ENCODE data around the gene SOX8.

The SOX8 gene

GRCh38 chr16:1001096-1001495 is 19.5 kb downstream of the SOX8 start:
- TF ChIP-seq ZFX (IDR thresholded peaks at IDR 0.05; ENCODE audit: borderline replicate concordance) (no peak), CTCF (IDR thresholded peaks at IDR 0.05) (no peak)
- no peak overlapping the region for H3K27ac ChIP-seq

DNA sequence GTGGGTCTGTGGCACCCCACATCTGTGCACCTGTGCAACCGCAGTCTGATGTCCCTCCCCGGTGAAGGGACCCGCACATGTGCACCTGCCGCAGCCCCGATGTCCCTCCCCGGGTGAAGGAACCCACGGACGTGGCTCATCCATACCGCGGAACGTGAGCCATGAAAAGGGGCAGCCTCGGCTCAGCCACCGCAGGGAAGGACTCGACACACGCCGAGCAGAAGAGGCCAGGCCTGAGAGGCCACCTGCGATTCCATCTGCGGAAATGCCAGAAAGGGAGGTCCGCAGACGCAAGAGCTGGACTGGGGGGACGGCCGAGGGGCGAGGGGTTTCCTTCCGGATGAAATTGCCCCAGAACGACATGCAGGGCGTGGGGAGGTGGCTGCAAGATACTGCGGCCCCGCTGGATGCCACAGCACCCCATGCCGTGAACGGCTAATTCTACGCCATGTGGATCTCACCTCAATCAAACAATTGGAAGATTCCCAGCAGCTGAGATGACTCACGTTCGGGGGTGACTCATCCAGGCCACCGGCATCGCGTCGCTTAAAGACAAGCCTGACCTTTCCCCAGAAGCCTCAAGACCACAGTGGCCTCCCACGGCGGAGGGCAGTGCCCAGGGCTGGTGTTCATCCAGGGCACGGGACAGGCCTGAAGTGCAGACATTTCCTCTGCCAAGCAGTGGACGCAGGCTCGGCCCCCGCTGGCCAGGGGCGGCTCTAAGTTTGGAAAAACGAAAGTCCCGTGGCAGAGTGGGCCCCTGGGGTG is 21.0 kb downstream of the SOX8 start:
- TF ChIP-seq ZFX (IDR thresholded peaks at IDR 0.05; ENCODE audit: borderline replicate concordance) (no peak), CTCF (IDR thresholded peaks at IDR 0.05) (no peak)

DNA sequence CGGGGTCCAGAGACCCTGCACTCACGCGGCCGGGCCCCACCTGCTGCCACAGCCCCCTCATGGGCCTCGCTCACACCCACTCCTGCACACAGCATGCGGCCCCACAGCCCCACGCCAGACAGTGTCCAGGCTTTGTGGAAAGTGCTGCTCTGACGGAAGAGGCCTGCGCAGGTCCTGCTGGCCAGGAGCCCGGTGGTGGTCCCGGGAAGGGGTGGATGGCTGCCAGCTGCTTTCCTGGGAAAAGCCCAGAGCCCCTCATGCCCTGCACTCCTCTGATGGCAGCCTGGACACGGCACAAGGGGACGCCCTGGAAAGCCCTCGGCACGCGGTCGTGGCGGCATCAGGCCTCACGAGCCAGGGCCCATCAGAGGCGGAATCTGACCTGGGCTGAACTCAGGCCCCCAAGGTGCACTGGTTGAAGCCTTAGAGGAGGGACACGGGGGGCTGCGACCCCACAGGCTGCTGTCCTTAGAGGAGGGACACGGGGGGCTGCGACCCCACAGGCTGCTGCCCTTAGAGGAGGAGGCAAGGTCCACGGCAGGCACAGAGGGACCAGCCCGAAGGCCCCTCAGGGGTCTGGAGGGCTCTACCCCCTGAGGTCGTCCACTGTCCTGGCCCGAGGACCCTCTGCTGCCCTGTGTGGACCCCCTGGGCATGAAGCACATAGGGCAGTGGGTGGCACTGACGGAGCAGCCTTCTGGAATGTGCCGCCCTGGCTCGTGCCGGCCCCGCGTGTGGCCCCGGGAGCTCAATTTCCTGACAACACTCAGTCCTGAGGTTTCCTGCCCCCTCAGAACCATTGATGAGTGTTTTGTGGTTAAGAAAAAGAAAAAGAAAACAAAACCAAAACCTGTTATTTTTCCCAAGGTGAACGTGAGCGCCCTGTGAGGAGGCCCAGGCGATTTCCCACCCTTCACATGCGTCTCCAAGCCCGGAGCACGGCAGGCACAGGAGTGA is 22.1 kb downstream of the SOX8 start:
- TF ChIP-seq CTCF (IDR thresholded peaks at IDR 0.05), result no peak
- no peak for TF ChIP-seq ZFX (IDR thresholded peaks at IDR 0.05; ENCODE audit: borderline replicate concordance)

More for the DNA sequence above, 21.0 kb downstream of the SOX8 start:
- H3K27ac ChIP-seq, result no peak overlapping the region

DNA sequence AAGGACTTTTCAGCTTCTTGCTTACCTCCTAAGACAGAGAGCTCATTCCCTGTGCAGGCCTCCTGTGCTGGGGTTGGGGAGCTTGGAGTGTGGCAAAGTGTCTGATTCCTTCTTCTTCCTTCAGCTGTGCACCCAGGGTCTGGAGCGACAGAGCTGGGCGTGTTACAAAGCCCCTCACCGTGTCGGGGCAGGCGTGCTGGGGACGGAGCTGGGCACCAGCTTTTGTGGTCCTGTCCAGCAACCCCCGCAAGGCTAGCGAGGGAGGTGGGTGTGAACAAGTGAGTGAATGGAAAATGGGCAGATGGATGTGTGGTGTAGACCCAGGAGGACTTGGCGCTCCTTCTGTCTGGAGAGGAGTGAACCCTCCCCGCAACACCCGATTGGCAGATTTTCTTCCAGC is 23.7 kb downstream of the SOX8 start:
- TF ChIP-seq CTCF (IDR thresholded peaks at IDR 0.05), result no peak
- TF ChIP-seq ZFX (IDR thresholded peaks at IDR 0.05; ENCODE audit: borderline replicate concordance), result no peak

More for the DNA sequence above, 22.1 kb downstream of the SOX8 start:
- H3K27ac ChIP-seq, result no peak overlapping the region

GRCh38 chr16:1006781-1007180 is 25.2 kb downstream of the SOX8 start:
- TF ChIP-seq ZFX (IDR thresholded peaks at IDR 0.05; ENCODE audit: borderline replicate concordance) (no peak), CTCF (IDR thresholded peaks at IDR 0.05) (no peak)
- H3K27ac ChIP-seq, result no peak overlapping the region

More for the DNA sequence above, 23.7 kb downstream of the SOX8 start:
- no peak overlapping the region for H3K27ac ChIP-seq

DNA sequence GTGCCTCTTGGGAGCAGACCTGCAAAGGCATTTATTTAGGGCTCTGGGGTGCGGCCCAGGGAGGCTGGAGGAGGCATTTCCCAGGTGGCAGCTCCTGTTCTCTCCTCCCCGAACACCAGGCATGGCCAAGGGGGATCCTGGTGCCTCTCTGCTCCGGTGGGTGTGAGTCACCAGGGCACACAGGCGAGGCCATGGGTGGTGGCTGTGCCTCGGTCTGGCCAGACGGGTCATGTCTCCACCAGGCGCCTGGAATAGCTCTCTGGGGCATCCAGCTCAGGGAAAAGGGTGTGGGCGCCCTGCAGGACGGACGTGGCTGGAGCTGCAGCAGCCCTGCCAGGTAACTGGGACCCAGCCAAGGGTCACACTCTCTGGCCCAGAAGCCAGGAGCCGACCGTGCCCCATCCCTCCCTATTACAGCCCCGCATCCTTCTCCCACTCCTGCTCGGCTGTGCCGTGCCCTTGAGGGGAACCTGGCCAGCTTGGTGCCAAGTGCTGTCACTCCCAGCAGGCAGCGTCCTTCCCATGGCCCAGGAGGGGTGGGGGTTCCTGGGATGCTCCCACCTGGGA is 25.8 kb downstream of the SOX8 start:
- no peak overlapping the region for H3K27ac ChIP-seq
- no peak for TF ChIP-seq CTCF (IDR thresholded peaks at IDR 0.05)
- TF ChIP-seq ZFX (IDR thresholded peaks at IDR 0.05; ENCODE audit: borderline replicate concordance), result no peak

All from 22Rv1 (cell line).